Neural cell (in vitro differentiated cells): ENCODE results near the gene CFAP92. TPM values are rescaled to one million over a fixed set of nuclear protein-coding genes. Genes with fewer than 3 reads are reported as not detected.

ENCODE experiments used
- H2AFZ ChIP-seq: fragments of 200-600, 300-800 bp; sonication (generic), shearing (Covaris generic); 2 replicates; pipeline ENCODE4 v1.6.0; 2014; ENCODE audit warnings: low read depth, mild to moderate bottlenecking, antibody characterized with exemption, low read length, moderate library complexity
- H3F3A ChIP-seq: fragments of 200-600 bp; shearing (Covaris generic); 2 replicates; pipeline ENCODE4 v1.6.1; 2016; ENCODE audit warnings: mild to moderate bottlenecking, moderate library complexity, mixed read lengths, antibody characterized with exemption, low read length; ENCODE audit not compliant: insufficient read depth, poor library complexity, severe bottlenecking
- H3K27ac ChIP-seq: fragments of 200-600, 300-800 bp; sonication (generic), shearing (Covaris generic); 2 replicates; pipeline ENCODE4 v1.5.1; 2014; ENCODE audit warnings: mild to moderate bottlenecking, low read length, moderate library complexity
- H3K27me3 ChIP-seq: fragments of 300-800, 200-600 bp; sonication (generic), shearing (Covaris generic); 2 replicates; pipeline ENCODE4 v1.6.0; 2014; ENCODE audit warnings: mild to moderate bottlenecking, low read depth, low read length, moderate library complexity; ENCODE audit not compliant: insufficient read depth
- H3K36me3 ChIP-seq: fragments of 300-800, 200-600 bp; sonication (generic), shearing (Covaris generic); 2 replicates; pipeline ENCODE4 v1.5.1; 2014; ENCODE audit warnings: mild to moderate bottlenecking, antibody characterized with exemption, low read length, moderate library complexity; ENCODE audit not compliant: insufficient read depth
- H3K4me2 ChIP-seq: fragments of 300-800, 200-600 bp; sonication (generic), shearing (Covaris generic); 2 replicates; pipeline ENCODE4 v1.6.0; 2014; ENCODE audit warnings: mild to moderate bottlenecking, low read length
- H3K4me3 ChIP-seq: fragments of 300-800, 200-600 bp; sonication (generic), shearing (Covaris generic); 2 replicates; pipeline ENCODE4 v1.5.1; 2014; ENCODE audit warnings: mild to moderate bottlenecking, low read length, moderate library complexity
- H3K79me2 ChIP-seq: fragments of 200-600 bp; shearing (Covaris generic); replicated peaks from 2 replicates; pipeline ENCODE4 v1.6.0; 2014; ENCODE audit warnings: mild to moderate bottlenecking, low read length, moderate library complexity; ENCODE audit not compliant: insufficient read depth
- H3K9ac ChIP-seq: fragments of 300-800, 200-600 bp; sonication (generic), shearing (Covaris generic); 2 replicates; pipeline ENCODE4 v1.6.1; 2016; ENCODE audit warnings: mild to moderate bottlenecking, low read length, mixed read lengths
- H3K9me2 ChIP-seq: fragments of 200-600 bp; shearing (Covaris generic); 2 replicates; pipeline ENCODE4 v1.6.1; 2016; ENCODE audit warnings: mild to moderate bottlenecking, low read length, mixed read lengths; ENCODE audit not compliant: insufficient read depth
- H3K9me3 ChIP-seq: fragments of 200-600, 300-800 bp; sonication (generic), shearing (Covaris generic); 2 replicates; pipeline ENCODE4 v1.6.1; 2016; ENCODE audit warnings: mild to moderate bottlenecking, mixed run types, low read length, moderate library complexity, mixed read lengths
- H4K20me1 ChIP-seq: fragments of 200-600 bp; shearing (Covaris generic); 2 replicates; pipeline ENCODE4 v1.6.1; 2016; ENCODE audit warnings: mild to moderate bottlenecking, mixed run types; ENCODE audit not compliant: insufficient read depth
- EP300 ChIP-seq: fragments of 450-650 bp; conservative IDR thresholded peaks from 2 replicates; pipeline ENCODE4 v1.6.1; 2014; ENCODE audit warnings: antibody characterized with exemption, mild to moderate bottlenecking, moderate library complexity; ENCODE audit not compliant: poor library complexity, severe bottlenecking
- EZH2 ChIP-seq: fragments of 200-600, 300-800 bp; shearing (Covaris generic), sonication (generic); IDR thresholded peaks from 2 replicates; pipeline ENCODE4 v1.6.1; 2014; ENCODE audit warnings: antibody characterized with exemption, low read length, borderline replicate concordance, mild to moderate bottlenecking; ENCODE audit not compliant: insufficient read depth, poor library complexity, severe bottlenecking
- MXI1 ChIP-seq: fragments of 450-650 bp; conservative IDR thresholded peaks from 2 replicates; pipeline ENCODE4 v1.6.1; 2014; ENCODE audit warnings: antibody characterized with exemption, mild to moderate bottlenecking; ENCODE audit not compliant: poor library complexity, severe bottlenecking
- POLR2AphosphoS5 ChIP-seq: IDR thresholded peaks from 2 replicates; pipeline ENCODE4 v1.6.1; 2012
- RAD21 ChIP-seq: fragments of 450-650 bp; conservative IDR thresholded peaks from 2 replicates; pipeline ENCODE4 v1.6.1; 2014; ENCODE audit warnings: antibody characterized with exemption, mild to moderate bottlenecking, moderate library complexity
- REST ChIP-seq: IDR thresholded peaks from 2 replicates; pipeline ENCODE4 v1.6.1; 2012; ENCODE audit warnings: borderline replicate concordance
- SMC3 ChIP-seq: fragments of 450-650 bp; conservative IDR thresholded peaks from 2 replicates; pipeline ENCODE4 v1.6.1; 2014; ENCODE audit warnings: antibody characterized with exemption, mild to moderate bottlenecking, moderate library complexity; ENCODE audit not compliant: poor library complexity
- TAF1 ChIP-seq: IDR thresholded peaks from 2 replicates; pipeline ENCODE4 v1.6.1; 2012; ENCODE audit warnings: low read depth
- polyA plus RNA-seq: library from polyadenylated mRNA; depleted of rRNA; stranded (reverse); fragments of >200 nt; gene quantifications from 2 replicates; pipeline ENCODE4 v1.2.3, GENCODE V29; 2014
- TF ChIP-seq, protein P1 (sequence below): fragments of 450-650 bp; IDR thresholded peaks from 2 replicates; pipeline ENCODE4 v1.5.1; 2014; ENCODE audit warnings: antibody characterized with exemption, mild to moderate bottlenecking, moderate library complexity; ENCODE audit not compliant: poor library complexity, severe bottlenecking

CFAP92 gene
- polyA plus RNA-seq, 1 donor from 2014 or later = 0.69 TPM

GRCh38 chr3:128956440-128956839 is 37.4 kb downstream of the CFAP92 start:
- Histone ChIP-seq H3K9me2 (no peaks in the 10 kb centered on the region), H3K4me3 (no peak overlapping the region), H3K27ac (no peak overlapping the region), H4K20me1 (no peaks in the 10 kb centered on the region), H3K9ac (no peak overlapping the region), H3F3A (no peaks in the 10 kb centered on the region), H3K4me2 (no peak overlapping the region), H2AFZ (no peak overlapping the region), H3K9me3 (no peaks in the 10 kb centered on the region), H3K36me3 (no peaks in the 10 kb centered on the region), H3K27me3 (no peaks in the 10 kb centered on the region), H3K79me2 (no peaks in the 10 kb centered on the region)
- TF ChIP-seq POLR2AphosphoS5 = no peak
- TF ChIP-seq RAD21 = no peak
- TF ChIP-seq MXI1 = no peak
- TF ChIP-seq, protein P1, sequence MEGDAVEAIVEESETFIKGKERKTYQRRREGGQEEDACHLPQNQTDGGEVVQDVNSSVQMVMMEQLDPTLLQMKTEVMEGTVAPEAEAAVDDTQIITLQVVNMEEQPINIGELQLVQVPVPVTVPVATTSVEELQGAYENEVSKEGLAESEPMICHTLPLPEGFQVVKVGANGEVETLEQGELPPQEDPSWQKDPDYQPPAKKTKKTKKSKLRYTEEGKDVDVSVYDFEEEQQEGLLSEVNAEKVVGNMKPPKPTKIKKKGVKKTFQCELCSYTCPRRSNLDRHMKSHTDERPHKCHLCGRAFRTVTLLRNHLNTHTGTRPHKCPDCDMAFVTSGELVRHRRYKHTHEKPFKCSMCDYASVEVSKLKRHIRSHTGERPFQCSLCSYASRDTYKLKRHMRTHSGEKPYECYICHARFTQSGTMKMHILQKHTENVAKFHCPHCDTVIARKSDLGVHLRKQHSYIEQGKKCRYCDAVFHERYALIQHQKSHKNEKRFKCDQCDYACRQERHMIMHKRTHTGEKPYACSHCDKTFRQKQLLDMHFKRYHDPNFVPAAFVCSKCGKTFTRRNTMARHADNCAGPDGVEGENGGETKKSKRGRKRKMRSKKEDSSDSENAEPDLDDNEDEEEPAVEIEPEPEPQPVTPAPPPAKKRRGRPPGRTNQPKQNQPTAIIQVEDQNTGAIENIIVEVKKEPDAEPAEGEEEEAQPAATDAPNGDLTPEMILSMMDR = no peak
- no peak for TF ChIP-seq EP300
- TF ChIP-seq SMC3 = no peak

GRCh38 chr3:128950223-128950938 is 43.5 kb downstream of the CFAP92 start:
- H3K4me3 ChIP-seq = no peak overlapping the region
- no peak overlapping the region for H3K9ac ChIP-seq
- no peak overlapping the region for H3K27ac ChIP-seq
- H3F3A ChIP-seq = no peaks in the 10 kb centered on the region
- H2AFZ ChIP-seq = no peak overlapping the region
- H3K27me3 ChIP-seq = no peaks in the 10 kb centered on the region
- H3K79me2 ChIP-seq = no peaks in the 10 kb centered on the region
- H3K4me2 ChIP-seq = no peak overlapping the region
- H4K20me1 ChIP-seq = no peaks in the 10 kb centered on the region
- no peaks in the 10 kb centered on the region for H3K9me2 ChIP-seq
- H3K36me3 ChIP-seq = no peaks in the 10 kb centered on the region
- H3K9me3 ChIP-seq = no peaks in the 10 kb centered on the region
- TF ChIP-seq MXI1 = no peak
- TF ChIP-seq POLR2AphosphoS5 = no peak
- TF ChIP-seq EZH2 = no peak
- TF ChIP-seq, protein P1 = peak; percentile 26

DNA sequence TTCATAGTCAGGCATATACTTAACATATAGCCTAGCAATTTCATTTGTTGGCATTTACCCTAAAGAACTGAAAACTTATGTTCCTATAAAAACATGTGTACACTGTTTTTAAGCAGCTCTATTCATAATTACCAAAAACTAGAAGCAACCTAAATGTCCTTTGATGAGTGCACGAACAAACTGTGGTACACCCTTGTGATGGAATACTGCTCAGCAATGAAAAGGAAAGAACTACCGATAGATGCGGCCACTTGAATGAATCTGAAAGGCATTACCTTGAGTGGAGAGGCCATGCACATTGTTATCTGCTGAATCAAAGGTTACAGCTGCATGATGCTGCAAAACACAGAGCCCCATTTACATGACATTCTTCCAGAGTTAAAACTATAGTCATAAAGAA is 44.7 kb downstream of the CFAP92 start:
- TF ChIP-seq RAD21 (no peak), SMC3 (no peak), POLR2AphosphoS5 (no peak), TAF1 (no peak), EP300 (no peak), MXI1 (no peak), REST (no peak), EZH2 (no peak)
- TF ChIP-seq, protein P1 = no peak
- Histone ChIP-seq H2AFZ (no peak overlapping the region), H4K20me1 (no peaks in the 10 kb centered on the region), H3K4me3 (no peak overlapping the region), H3K9ac (no peak overlapping the region), H3K36me3 (no peaks in the 10 kb centered on the region), H3F3A (no peaks in the 10 kb centered on the region), H3K27me3 (no peaks in the 10 kb centered on the region), H3K9me2 (no peaks in the 10 kb centered on the region), H3K79me2 (no peaks in the 10 kb centered on the region), H3K9me3 (no peaks in the 10 kb centered on the region), H3K27ac (no peak overlapping the region), H3K4me2 (no peak overlapping the region)
